HG02610 (cell line): ENCODE measurements around the gene ZBED4.

Experiments
- ATAC-seq: cut with Tn5 transposase; IDR thresholded peaks from one replicate; pipeline ENCODE4 v1.9.1; 2021; ENCODE audit warnings: mild to moderate bottlenecking, moderate library complexity; ENCODE audit not compliant: unreplicated experiment

The ZBED4 gene

GRCh38 chr22:49934160-49934890 is 80.7 kb downstream of the ZBED4 start:
- no peak for ATAC-seq

GRCh38 chr22:49934891-49935557 is 81.4 kb downstream of the ZBED4 start:
- no peak for ATAC-seq

- no peak for ATAC-seq
Observed at GRCh38 chr22:49935561-49935960, 81.9 kb downstream of the ZBED4 start.

GRCh38 chr22:49936018-49936972 is 82.7 kb downstream of the ZBED4 start:
- ATAC-seq = peak; percentile 69

GRCh38 chr22:49936973-49937757 is 83.5 kb downstream of the ZBED4 start:
- no peak for ATAC-seq

- no peak for ATAC-seq
Observed at GRCh38 chr22:49937758-49938564, 84.3 kb downstream of the ZBED4 start.

- no peak for ATAC-seq
Observed at GRCh38 chr22:49938565-49939136, 85.0 kb downstream of the ZBED4 start.
